IMR-90 (cell line): ENCODE data around the gene CROCC. TPM values are rescaled to one million over a fixed set of nuclear protein-coding genes. Genes with fewer than 3 reads are reported as not detected.

Source experiments
- ATAC-seq: fragments of 200-7000 bp; cut with Tn5 transposase; 2 replicates; pipeline ENCODE4 v1.9.1; 2020; ENCODE audit warnings: low read depth, mild to moderate bottlenecking, moderate library complexity
- BruUV-seq: library from RNA; stranded (reverse); fragments of 400-500 nt; replicated peaks from 2 replicates; lab custom pipeline; 2021; lab: Mats Ljungman, UMichigan
- CTCF ChIA-PET: fragments of 300-600 bp; formaldehyde crosslinking; extraction: SDS; loops from one replicate; lab custom pipeline; 2021; ENCODE audit warnings: antibody characterized with exemption; lab: Yijun Ruan, JAX
- POLR2A ChIA-PET: fragments of 300-600 bp; sonication (Branson Sonifier 250); formaldehyde crosslinking; loops from one replicate; lab custom pipeline; 2022; ENCODE audit warnings: antibody characterized with exemption; ENCODE audit not compliant: unreplicated experiment; lab: Charles Lee
- DNase-seq: peaks from one replicate; pipeline ENCODE4 v3.0.0; 2013
- H2AFZ ChIP-seq: replicated peaks from 2 replicates; pipeline ENCODE3; 2013; ENCODE audit warnings: low read length, mild to moderate bottlenecking; ENCODE audit not compliant: poor library complexity
- H2AK5ac ChIP-seq: 2 replicates; pipeline ENCODE4 v1.6.1; 2013; ENCODE audit warnings: low read depth, low read length, inconsistent platforms
- H2AK9ac ChIP-seq: replicated peaks from 2 replicates; pipeline ENCODE3; 2013; ENCODE audit warnings: mild to moderate bottlenecking, low read depth, low read length, moderate library complexity; ENCODE audit not compliant: poor library complexity
- H2BK120ac ChIP-seq: 2 replicates; pipeline ENCODE4 v1.6.1; 2013; ENCODE audit warnings: low read depth, low read length, inconsistent platforms
- H2BK15ac ChIP-seq: 3 replicates; pipeline ENCODE4 v1.6.1; 2013; ENCODE audit warnings: low read depth, low read length, inconsistent platforms
- H2BK20ac ChIP-seq: 2 replicates; pipeline ENCODE4 v1.6.1; 2013; ENCODE audit warnings: low read depth, mild to moderate bottlenecking, inconsistent platforms, low read length, moderate library complexity
- H2BK5ac ChIP-seq: 2 replicates; pipeline ENCODE4 v1.6.1; 2013; ENCODE audit warnings: mild to moderate bottlenecking, low read depth, low read length, inconsistent platforms; ENCODE audit not compliant: poor library complexity, severe bottlenecking
- H3K14ac ChIP-seq: replicated peaks from 2 replicates; pipeline ENCODE4 v1.6.1; 2013; ENCODE audit warnings: low read depth, low read length, inconsistent platforms
- H3K18ac ChIP-seq: 2 replicates; pipeline ENCODE4 v1.6.1; 2013; ENCODE audit warnings: low read depth, low read length, control low read depth
- H3K23ac ChIP-seq: 2 replicates; pipeline ENCODE4 v1.6.1; 2013; ENCODE audit warnings: low read depth, low read length, inconsistent platforms
- H3K27ac ChIP-seq: 2 replicates; pipeline ENCODE4 v1.5.1; 2013; ENCODE audit warnings: mild to moderate bottlenecking, control low read depth, low read length; ENCODE audit not compliant: insufficient read depth
- H3K27me3 ChIP-seq: 2 replicates; pipeline ENCODE4 v1.6.1; 2013; ENCODE audit warnings: low read length; ENCODE audit not compliant: control insufficient read depth, insufficient read depth
- H3K36me3 ChIP-seq: 2 replicates; pipeline ENCODE4 v1.6.1; 2013; ENCODE audit warnings: low read length, mixed read lengths; ENCODE audit not compliant: control insufficient read depth, insufficient read depth
- H3K4ac ChIP-seq: 2 replicates; pipeline ENCODE4 v1.6.1; 2013; ENCODE audit warnings: low read depth, low read length, inconsistent platforms
- H3K4me1 ChIP-seq: 2 replicates; pipeline ENCODE4 v1.6.1; 2013; ENCODE audit warnings: low read length, mixed read lengths; ENCODE audit not compliant: control insufficient read depth, insufficient read depth
- H3K4me2 ChIP-seq: 2 replicates; pipeline ENCODE4 v1.6.1; 2013; ENCODE audit warnings: low read depth, mild to moderate bottlenecking, control low read depth, low read length, moderate library complexity
- H3K4me3 ChIP-seq: 2 replicates; pipeline ENCODE4 v1.5.1; 2013; ENCODE audit warnings: low read depth, mild to moderate bottlenecking, control low read depth, low read length, moderate library complexity; ENCODE audit not compliant: insufficient read depth
- H3K56ac ChIP-seq: 2 replicates; pipeline ENCODE4 v1.6.1; 2013; ENCODE audit warnings: low read length, inconsistent platforms; ENCODE audit not compliant: insufficient read depth; ENCODE audit errors: extremely low read depth
- H3K79me1 ChIP-seq, 2 experiments: 2 replicates each; pipeline ENCODE4 v1.6.1; 2013; ENCODE audit warnings: low read length in 2 of 2, inconsistent platforms in 1 of 2, low read depth in 1 of 2
- H3K9ac ChIP-seq: 2 replicates; pipeline ENCODE4 v1.6.1; 2013; ENCODE audit warnings: low read depth, low read length, control low read depth
- H3K9me1 ChIP-seq: 2 replicates; pipeline ENCODE4 v1.6.1; 2013; ENCODE audit warnings: low read length, inconsistent platforms; ENCODE audit not compliant: insufficient read depth
- H3K9me3 ChIP-seq: 2 replicates; pipeline ENCODE4 v1.6.1; 2013; ENCODE audit warnings: low read length; ENCODE audit not compliant: control insufficient read depth, insufficient read depth
- H4K20me1 ChIP-seq: 2 replicates; pipeline ENCODE4 v1.6.1; 2013; ENCODE audit warnings: low read length, inconsistent platforms; ENCODE audit not compliant: insufficient read depth
- H4K5ac ChIP-seq: 2 replicates; pipeline ENCODE4 v1.6.1; 2013; ENCODE audit warnings: mild to moderate bottlenecking, low read depth, low read length, control low read depth
- H4K8ac ChIP-seq, 2 experiments: 2 replicates each; pipeline ENCODE4 v1.6.1; 2013; ENCODE audit warnings: low read depth in 2 of 2, low read length in 2 of 2, control low read depth in 1 of 2, inconsistent platforms in 1 of 2
- H4K91ac ChIP-seq: 2 replicates; pipeline ENCODE4 v1.6.1; 2013; ENCODE audit warnings: low read depth, low read length, inconsistent platforms; ENCODE audit not compliant: insufficient read depth
- BHLHE40 ChIP-seq: fragments of 150-350 bp; IDR thresholded peaks from 2 replicates; pipeline ENCODE4 v1.6.1; 2016; ENCODE audit warnings: mild to moderate bottlenecking, low read depth, low read length
- CEBPB ChIP-seq: IDR thresholded peaks from 2 replicates; pipeline ENCODE4 v1.6.1; 2012; ENCODE audit warnings: low read depth, low read length, improper control_type of control experiment
- CHD1 ChIP-seq: IDR thresholded peaks from 2 replicates; pipeline ENCODE4 v1.6.1; 2012; ENCODE audit warnings: low read depth, low read length, improper control_type of control experiment
- FOS ChIP-seq: fragments of 150-350 bp; IDR thresholded peaks from 2 replicates; pipeline ENCODE4 v1.6.1; 2016; ENCODE audit warnings: low read depth, low read length
- MAFK ChIP-seq: IDR thresholded peaks from 2 replicates; pipeline ENCODE4 v1.6.1; 2012; ENCODE audit warnings: low read depth, low read length, improper control_type of control experiment
- MAZ ChIP-seq: IDR thresholded peaks from 2 replicates; pipeline ENCODE4 v1.6.1; 2012; ENCODE audit warnings: low read depth, mild to moderate bottlenecking, low read length, improper control_type of control experiment, moderate library complexity, borderline replicate concordance
- MXI1 ChIP-seq: IDR thresholded peaks from 2 replicates; pipeline ENCODE4 v1.6.1; 2012; ENCODE audit warnings: low read depth, mild to moderate bottlenecking, low read length, moderate library complexity, borderline replicate concordance
- NFE2L2 ChIP-seq: fragments of 150-350 bp; IDR thresholded peaks from 2 replicates; pipeline ENCODE4 v1.6.1; 2016; ENCODE audit warnings: low read depth, mild to moderate bottlenecking, low read length
- POLR2A ChIP-seq: IDR thresholded peaks from 2 replicates; pipeline ENCODE4 v1.6.1; 2012; ENCODE audit warnings: mild to moderate bottlenecking, low read depth, low read length
- RAD21 ChIP-seq: IDR thresholded peaks from 2 replicates; pipeline ENCODE4 v1.6.1; 2012; ENCODE audit warnings: low read length, improper control_type of control experiment
- RCOR1 ChIP-seq: IDR thresholded peaks from 2 replicates; pipeline ENCODE4 v1.6.1; 2012; ENCODE audit warnings: mild to moderate bottlenecking, low read length, improper control_type of control experiment; ENCODE audit not compliant: insufficient replicate concordance
- SMC3 ChIP-seq: fragments of 150-350 bp; IDR thresholded peaks from 2 replicates; pipeline ENCODE4 v1.6.1; 2016; ENCODE audit warnings: low read depth, mild to moderate bottlenecking, antibody characterized with exemption, low read length, moderate library complexity
- USF2 ChIP-seq: fragments of 150-350 bp; IDR thresholded peaks from 2 replicates; pipeline ENCODE4 v1.6.1; 2017; ENCODE audit warnings: mild to moderate bottlenecking, antibody characterized with exemption, low read length, low read depth
- whole genome bisulfite sequencing, 2 experiments: methylation state at CpG; one replicate each; pipeline versions ENCODE4 v1.1.5 to v1.1.7; 2013; ENCODE audit warnings: missing lambda C conversion rate in 2 of 2; ENCODE audit not compliant: insufficient read length in 1 of 2; ENCODE audit errors: extremely low coverage in 2 of 2; 5-methylcytosine and 5-hydroxymethylcytosine counted together
- dilution Hi-C: fragments of 300-500 bp; cut with HindIII; formaldehyde crosslinking; loops from one replicate; pipeline ENCODE4 v1.14.3; 2018; ENCODE audit warnings: low sequenced_read_pairs; ENCODE audit not compliant: unreplicated experiment
- in situ Hi-C: fragments of 300-500 bp; cut with MboI; formaldehyde crosslinking; loops from 3 replicates; pipeline ENCODE4 v1.14.3; 2019; ENCODE audit warnings: low sequenced_read_pairs, inconsistent platforms, mixed read lengths
- intact Hi-C: fragments of 100-400 bp; cut with micrococcal nuclease; formaldehyde crosslinking; loops from 2 replicates; pipeline ENCODE4 v1.10.0; 2022
- polyA plus RNA-seq, 3 experiments: library from polyadenylated mRNA; depleted of rRNA; stranded (reverse); fragments of >200 nt; gene quantifications; 2 replicates each; pipeline ENCODE4 v1.2.3, GENCODE V29; 2012; ENCODE audit warnings: low replicate concordance in 1 of 3
- total RNA-seq: library from RNA; depleted of rRNA; stranded (reverse); fragments of >200 nt; gene quantifications from 2 replicates; pipeline ENCODE4 v1.2.3, GENCODE V29; 2012
- TF ChIP-seq, protein P1 (sequence below): conservative IDR thresholded peaks from 2 replicates; pipeline ENCODE4 v1.5.1; 2012; ENCODE audit warnings: mild to moderate bottlenecking, low read depth, low read length, improper control_type of control experiment
- TF ChIP-seq, protein P2 (sequence below): fragments of 150-350 bp; IDR thresholded peaks from 2 replicates; pipeline ENCODE4 v1.6.1; 2016; ENCODE audit warnings: low read depth, mild to moderate bottlenecking, low read length, moderate library complexity, borderline replicate concordance

CROCC gene
- total and polyA plus RNA-seq, 2 of the 4 experiments (the other 2 are of a cell fraction): 7.5 to 13.7 TPM

DNA sequence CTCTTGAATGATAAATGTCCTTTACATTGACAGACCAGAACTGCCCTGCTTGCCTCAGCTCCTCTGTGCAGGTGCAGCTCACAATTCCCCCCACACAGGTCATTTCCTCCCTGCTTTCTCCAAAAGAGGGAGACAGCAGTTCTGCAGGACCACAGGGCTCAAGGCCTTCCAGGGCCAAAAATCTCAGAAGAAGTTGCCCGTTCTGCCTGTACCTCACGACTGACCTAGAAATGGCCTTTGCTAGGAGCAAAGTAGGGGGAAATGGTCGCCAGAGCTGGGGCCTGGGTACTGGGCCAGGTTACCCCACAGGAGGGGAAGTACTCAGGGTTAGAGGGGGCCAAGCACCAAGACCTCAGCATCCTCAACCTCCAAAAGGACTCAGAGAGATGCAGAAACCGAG is 14.9 kb upstream of the CROCC start:
- Histone ChIP-seq H3K14ac (no peak overlapping the region), H2BK5ac (no peak overlapping the region), H4K91ac (no peak overlapping the region), H3K27ac (no peak overlapping the region), H3K4me1 (peaks cover 9% of the 10 kb centered on the region), H2AK5ac (no peak overlapping the region), H3K79me1 (no peaks in the 10 kb centered on the region), H3K4me2 (no peak overlapping the region), H2AFZ (no peak overlapping the region), H3K27me3 (no peaks in the 10 kb centered on the region), H4K8ac (no peak overlapping the region), H3K4me3 (no peak overlapping the region), H3K9me1 (peaks cover 5% of the 10 kb centered on the region), H4K5ac (no peak overlapping the region), H3K36me3 (no peaks in the 10 kb centered on the region), H3K23ac (no peak overlapping the region), H3K9ac (no peak overlapping the region), H2AK9ac (no peak overlapping the region), H4K20me1 (peaks cover 5% of the 10 kb centered on the region), H3K4ac (no peak overlapping the region), H2BK15ac (no peak overlapping the region), H2BK120ac (no peak overlapping the region), H3K56ac (no peak overlapping the region), H3K18ac (no peak overlapping the region), H3K9me3 (no peaks in the 10 kb centered on the region), H2BK20ac (no peak overlapping the region)
- no peak for ATAC-seq
- TF ChIP-seq FOS (no peak), MAFK (no peak), POLR2A (no peak), RAD21 (no peak), MAZ (no peak), CEBPB (no peak), SMC3 (no peak), USF2 (no peak), CHD1 (no peak), BHLHE40 (no peak), RCOR1 (no peak), MXI1 (no peak), NFE2L2 (no peak)
- TF ChIP-seq, protein P1, sequence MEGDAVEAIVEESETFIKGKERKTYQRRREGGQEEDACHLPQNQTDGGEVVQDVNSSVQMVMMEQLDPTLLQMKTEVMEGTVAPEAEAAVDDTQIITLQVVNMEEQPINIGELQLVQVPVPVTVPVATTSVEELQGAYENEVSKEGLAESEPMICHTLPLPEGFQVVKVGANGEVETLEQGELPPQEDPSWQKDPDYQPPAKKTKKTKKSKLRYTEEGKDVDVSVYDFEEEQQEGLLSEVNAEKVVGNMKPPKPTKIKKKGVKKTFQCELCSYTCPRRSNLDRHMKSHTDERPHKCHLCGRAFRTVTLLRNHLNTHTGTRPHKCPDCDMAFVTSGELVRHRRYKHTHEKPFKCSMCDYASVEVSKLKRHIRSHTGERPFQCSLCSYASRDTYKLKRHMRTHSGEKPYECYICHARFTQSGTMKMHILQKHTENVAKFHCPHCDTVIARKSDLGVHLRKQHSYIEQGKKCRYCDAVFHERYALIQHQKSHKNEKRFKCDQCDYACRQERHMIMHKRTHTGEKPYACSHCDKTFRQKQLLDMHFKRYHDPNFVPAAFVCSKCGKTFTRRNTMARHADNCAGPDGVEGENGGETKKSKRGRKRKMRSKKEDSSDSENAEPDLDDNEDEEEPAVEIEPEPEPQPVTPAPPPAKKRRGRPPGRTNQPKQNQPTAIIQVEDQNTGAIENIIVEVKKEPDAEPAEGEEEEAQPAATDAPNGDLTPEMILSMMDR: no peak
- TF ChIP-seq, protein P2, sequence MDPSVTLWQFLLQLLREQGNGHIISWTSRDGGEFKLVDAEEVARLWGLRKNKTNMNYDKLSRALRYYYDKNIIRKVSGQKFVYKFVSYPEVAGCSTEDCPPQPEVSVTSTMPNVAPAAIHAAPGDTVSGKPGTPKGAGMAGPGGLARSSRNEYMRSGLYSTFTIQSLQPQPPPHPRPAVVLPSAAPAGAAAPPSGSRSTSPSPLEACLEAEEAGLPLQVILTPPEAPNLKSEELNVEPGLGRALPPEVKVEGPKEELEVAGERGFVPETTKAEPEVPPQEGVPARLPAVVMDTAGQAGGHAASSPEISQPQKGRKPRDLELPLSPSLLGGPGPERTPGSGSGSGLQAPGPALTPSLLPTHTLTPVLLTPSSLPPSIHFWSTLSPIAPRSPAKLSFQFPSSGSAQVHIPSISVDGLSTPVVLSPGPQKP: no peak
- dilution Hi-C loops: no loop called here
- POLR2A ChIA-PET: no interaction called here
- DNase-seq: no peak
- BruUV-seq: no TSS peak
- CTCF ChIA-PET: no interaction called here
- in situ Hi-C loops: no loop called here
- 83% methylated on average over 1 of the region's 4 CpGs; no CpG with 5 or more reads in 1 of the 2 experiments for WGBS, 2 experiments
- intact Hi-C loops: no loop called here
